Tibial nerve (tissue), 4 donors: ENCODE measurements around the gene FGGY. TPM values are rescaled to one million over a fixed set of nuclear protein-coding genes. Genes with fewer than 3 reads are reported as not detected.
A peak's percentile ranks its signal among the peaks of the same experiment; 100 is the strongest.

ENCODE experiments used
- DNase-seq, 2 donors: peaks; one replicate each; pipeline ENCODE4 v3.0.0-alpha.2; 2019; ENCODE audit warnings: low spot score in 2 of 2
- H3K27ac ChIP-seq, 4 donors: fragments of 200-600 bp; sonication (generic) in 3 of 4; one replicate each; pipeline ENCODE4 v1.5.1; 2017 to 2019; ENCODE audit warnings: mild to moderate bottlenecking in 1 of 4
- H3K27me3 ChIP-seq, 2 donors: fragments of 200-600 bp; sonication (generic) in 1 of 2; one replicate each; pipeline versions ENCODE4 v1.5.1 to v1.6.0; 2017 to 2019
- H3K36me3 ChIP-seq, 3 donors: fragments of 200-600 bp; sonication (generic); one replicate each; pipeline ENCODE4 v1.5.1; 2018 to 2019
- H3K4me1 ChIP-seq, 4 donors: fragments of 200-600 bp; sonication (generic) in 3 of 4; one replicate each; pipeline ENCODE4 v1.5.1; 2017 to 2019
- H3K4me3 ChIP-seq, 4 donors: fragments of 200-600 bp; sonication (generic) in 3 of 4; one replicate each; pipeline ENCODE4 v1.5.1; 2017 to 2019; ENCODE audit warnings: mild to moderate bottlenecking in 1 of 4, moderate library complexity in 1 of 4
- H3K9me3 ChIP-seq, 4 donors: fragments of 200-600 bp; sonication (generic) in 3 of 4; one replicate each; pipeline ENCODE4 v1.5.1; 2017 to 2019
- CTCF ChIP-seq, 5 experiments: fragments of 200-600 bp in 3 of 5; fragments of 450-650 bp in 2 of 5; sonication (generic) in 3 of 5; IDR thresholded peaks; one replicate each; pipeline ENCODE4 v1.5.1; 2016 to 2019; ENCODE audit warnings: antibody characterized with exemption in 5 of 5, mild to moderate bottlenecking in 3 of 5, moderate library complexity in 2 of 5
- EP300 ChIP-seq, 2 donors: sonication (generic); formaldehyde crosslinking; IDR thresholded peaks; one replicate each; pipeline ENCODE4 v1.6.1; 2017; ENCODE audit warnings: antibody characterized with exemption in 2 of 2, mild to moderate bottlenecking in 1 of 2
- POLR2A ChIP-seq, 2 donors: fragments of 450-650 bp; IDR thresholded peaks; one replicate each; pipeline ENCODE4 v1.6.1; 2017; ENCODE audit warnings: antibody characterized with exemption in 2 of 2, mild to moderate bottlenecking in 2 of 2, moderate library complexity in 2 of 2
- WGBS, 2 donors: methylation state at CpG; one replicate each; pipeline ENCODE4 v1.1.5; 2018; 5-methylcytosine and 5-hydroxymethylcytosine counted together
- total RNA-seq, 4 donors: library from RNA; depleted of rRNA; stranded (reverse); fragments of >200 nt; gene quantifications; one replicate each; pipeline ENCODE4 v1.1.0, GENCODE V29; 2016

FGGY gene
- total RNA-seq, 4 donors from 2014 or later: 27.0 to 40.6 (median 32.9) TPM

DNA sequence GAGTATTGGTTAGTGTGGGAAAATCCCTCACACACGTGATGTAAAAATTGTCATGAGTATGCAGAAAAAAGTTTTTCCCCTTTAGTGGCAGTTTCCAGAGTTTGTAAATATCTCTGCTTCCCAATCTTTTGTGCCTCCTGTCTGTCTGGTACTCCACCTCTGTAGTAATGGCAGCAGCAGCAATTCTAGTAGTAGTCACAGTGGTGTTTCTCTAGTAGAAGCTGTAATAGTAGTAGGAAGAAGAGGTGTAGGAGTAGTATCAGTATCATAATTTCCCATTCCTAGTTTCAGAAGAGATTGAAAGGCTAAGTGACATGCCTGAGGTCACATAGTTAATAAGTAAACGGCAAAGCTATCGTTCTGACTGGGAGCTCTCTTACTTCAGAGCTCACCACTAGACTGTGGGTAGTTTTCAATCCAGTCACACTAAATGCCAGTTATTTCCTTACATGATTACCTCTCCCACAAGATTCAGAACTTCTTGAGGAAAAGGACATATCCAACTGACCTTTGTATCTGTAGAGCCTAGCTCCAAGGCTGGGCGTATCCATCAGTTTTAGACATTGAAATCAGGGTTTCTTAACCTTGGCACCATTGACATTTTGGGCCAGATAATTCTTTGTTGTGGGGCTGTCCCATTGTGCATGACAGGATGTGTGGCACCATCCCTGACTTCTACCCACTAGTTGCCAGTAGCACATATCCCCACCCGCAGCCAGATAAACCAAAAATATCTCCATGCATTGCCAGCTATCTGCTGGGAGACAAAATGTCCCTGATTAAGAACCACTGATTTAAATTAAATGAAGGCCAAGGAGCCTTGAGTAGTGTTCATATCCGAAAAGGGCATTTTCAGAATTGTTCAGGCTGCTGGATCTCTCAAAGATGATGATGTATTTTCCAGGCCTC, 135.9 kb downstream of the FGGY start:
- H3K4me3 ChIP-seq: no peak overlapping the region
- no peaks in the 10 kb centered on the region for H3K36me3 ChIP-seq
- 85 to 92% methylated on average over 6 of the region's 6 CpGs for WGBS, 2 donors
- no peak for DNase-seq
- H3K27ac ChIP-seq: peak overlapping the region in 2 of 4 donors; percentile 20 to 23
- no peaks in the 10 kb centered on the region for H3K9me3 ChIP-seq
- TF ChIP-seq EP300 (IDR thresholded peaks at IDR 0.05): no peak
- no peak for TF ChIP-seq POLR2A (IDR thresholded peaks at IDR 0.05)
- no peak for TF ChIP-seq CTCF (IDR thresholded peaks at IDR 0.05)
- no peaks in the 10 kb centered on the region for H3K27me3 ChIP-seq
- peaks cover 0 to 32% (median 0%) of the 10 kb centered on the region in 4 donors for H3K4me1 ChIP-seq

- no peaks in the 10 kb centered on the region for H3K9me3 ChIP-seq
- H3K27ac ChIP-seq: peak overlapping the region in 1 of 4 donors; percentile 23
- TF ChIP-seq CTCF (IDR thresholded peaks at IDR 0.05) (no peak), EP300 (IDR thresholded peaks at IDR 0.05) (peak in 1 of 2 donors; percentile 11), POLR2A (IDR thresholded peaks at IDR 0.05) (no peak)
- no peaks in the 10 kb centered on the region for H3K27me3 ChIP-seq
- no peak overlapping the region for H3K4me3 ChIP-seq
- H3K4me1 ChIP-seq: peaks cover 0 to 38% (median 0%) of the 10 kb centered on the region in 4 donors
- peak in 1 of 2 donors; percentile 26 for DNase-seq
- WGBS, 2 donors: 82 to 85% methylated on average over 6 of the region's 6 CpGs
- no peaks in the 10 kb centered on the region for H3K36me3 ChIP-seq
These were observed 136.5 kb downstream of the FGGY start for GRCh38 chr1:59433440-59433813.

DNA sequence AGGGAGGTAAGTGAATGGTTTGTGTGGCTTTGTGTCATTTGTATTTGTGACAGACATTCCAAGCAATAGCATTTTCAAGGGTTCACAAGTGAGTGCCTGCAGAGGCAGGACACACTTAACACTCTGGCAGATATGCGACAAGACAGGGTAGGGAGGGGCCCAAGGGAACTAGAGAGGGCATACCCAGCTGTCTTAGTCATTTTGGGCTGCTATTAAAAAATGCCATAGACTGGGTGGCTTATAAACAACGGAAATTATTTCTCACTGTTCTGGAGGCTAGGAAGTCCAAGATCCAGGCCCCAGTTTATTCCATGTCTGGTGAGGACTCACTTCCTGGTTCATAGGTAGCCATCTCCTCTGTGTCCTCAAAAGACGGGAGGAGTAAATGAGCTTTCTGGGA, 137.4 kb downstream of the FGGY start:
- no peak overlapping the region for H3K4me3 ChIP-seq
- 75 to 86% methylated on average over 3 of the region's 3 CpGs for WGBS, 2 donors
- H3K4me1 ChIP-seq: peaks cover 0 to 43% (median 0%) of the 10 kb centered on the region in 4 donors
- TF ChIP-seq CTCF (IDR thresholded peaks at IDR 0.05) (no peak), POLR2A (IDR thresholded peaks at IDR 0.05) (no peak), EP300 (IDR thresholded peaks at IDR 0.05) (no peak)
- H3K9me3 ChIP-seq: no peaks in the 10 kb centered on the region
- no peak for DNase-seq
- peak overlapping the region in 1 of 4 donors; percentile 8 for H3K27ac ChIP-seq
- no peaks in the 10 kb centered on the region for H3K27me3 ChIP-seq
- H3K36me3 ChIP-seq: no peaks in the 10 kb centered on the region

DNA sequence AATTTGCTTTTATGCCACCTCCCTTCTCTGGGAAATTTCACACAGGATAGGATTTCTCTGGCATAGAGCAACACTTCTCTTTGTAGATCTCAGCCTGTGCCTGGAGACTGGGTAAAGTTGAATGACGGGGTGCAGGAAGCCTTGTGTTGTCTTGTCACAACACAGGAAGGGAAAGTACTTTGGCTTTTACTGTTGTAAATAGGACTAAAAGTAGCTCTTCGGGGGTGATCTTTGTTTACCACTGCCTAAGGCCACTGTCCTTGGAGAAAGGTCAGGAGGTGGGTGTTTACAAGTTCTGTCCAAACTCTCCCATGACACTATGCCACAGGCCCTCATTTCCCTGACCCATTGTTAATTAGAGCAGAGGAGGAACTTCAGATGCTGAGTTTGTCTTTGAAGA, 139.7 kb downstream of the FGGY start:
- WGBS, 2 donors: 52 to 67% methylated on average over 2 of the region's 2 CpGs
- no peak for DNase-seq
- no peaks in the 10 kb centered on the region for H3K27me3 ChIP-seq
- no peaks in the 10 kb centered on the region for H3K36me3 ChIP-seq
- H3K4me3 ChIP-seq: no peak overlapping the region
- no peaks in the 10 kb centered on the region for H3K9me3 ChIP-seq
- no peak for TF ChIP-seq EP300 (IDR thresholded peaks at IDR 0.05)
- no peak for TF ChIP-seq POLR2A (IDR thresholded peaks at IDR 0.05)
- no peak for TF ChIP-seq CTCF (IDR thresholded peaks at IDR 0.05)
- H3K27ac ChIP-seq: no peak overlapping the region
- peaks cover 0 to 43% (median 0%) of the 10 kb centered on the region in 4 donors for H3K4me1 ChIP-seq

- Histone ChIP-seq H3K4me3 (no peak overlapping the region), H3K36me3 (no peaks in the 10 kb centered on the region), H3K4me1 (peaks cover 0 to 38% (median 0%) of the 10 kb centered on the region in 4 donors), H3K27me3 (no peaks in the 10 kb centered on the region), H3K27ac (no peak overlapping the region), H3K9me3 (no peaks in the 10 kb centered on the region)
- TF ChIP-seq CTCF (IDR thresholded peaks at IDR 0.05) (no peak), POLR2A (IDR thresholded peaks at IDR 0.05) (no peak), EP300 (IDR thresholded peaks at IDR 0.05) (no peak)
- 55 to 73% methylated on average over 1 of the region's 1 CpG for WGBS, 2 donors
- DNase-seq: no peak
These were observed 141.2 kb downstream of the FGGY start for GRCh38 chr1:59438058-59438560.
